GM19239 (cell line): ENCODE measurements around the gene NEURL1B.
"Not testable (repeated sequence)": the region's sequence is repeated elsewhere in the genome, so short reads cannot be mapped to it uniquely, and the experiment has no call there.

ENCODE experiments used
- DNase-seq: peaks from one replicate; pipeline ENCODE4 v3.0.0; 2011; ENCODE audit warnings: low spot score; ENCODE audit not compliant: insufficient read length
- FAIRE-seq: peaks from 2 replicates; lab custom pipeline; 2011; peaks lifted over from hg19 to GRCh38; lab: Jason Lieb, UNC

NEURL1B gene, protein sequence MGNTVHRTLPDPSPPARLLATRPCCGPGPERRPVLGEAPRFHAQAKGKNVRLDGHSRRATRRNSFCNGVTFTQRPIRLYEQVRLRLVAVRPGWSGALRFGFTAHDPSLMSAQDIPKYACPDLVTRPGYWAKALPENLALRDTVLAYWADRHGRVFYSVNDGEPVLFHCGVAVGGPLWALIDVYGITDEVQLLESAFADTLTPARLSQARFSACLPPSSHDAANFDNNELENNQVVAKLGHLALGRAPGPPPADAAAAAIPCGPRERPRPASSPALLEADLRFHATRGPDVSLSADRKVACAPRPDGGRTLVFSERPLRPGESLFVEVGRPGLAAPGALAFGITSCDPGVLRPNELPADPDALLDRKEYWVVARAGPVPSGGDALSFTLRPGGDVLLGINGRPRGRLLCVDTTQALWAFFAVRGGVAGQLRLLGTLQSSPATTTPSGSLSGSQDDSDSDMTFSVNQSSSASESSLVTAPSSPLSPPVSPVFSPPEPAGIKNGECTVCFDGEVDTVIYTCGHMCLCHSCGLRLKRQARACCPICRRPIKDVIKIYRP

DNA sequence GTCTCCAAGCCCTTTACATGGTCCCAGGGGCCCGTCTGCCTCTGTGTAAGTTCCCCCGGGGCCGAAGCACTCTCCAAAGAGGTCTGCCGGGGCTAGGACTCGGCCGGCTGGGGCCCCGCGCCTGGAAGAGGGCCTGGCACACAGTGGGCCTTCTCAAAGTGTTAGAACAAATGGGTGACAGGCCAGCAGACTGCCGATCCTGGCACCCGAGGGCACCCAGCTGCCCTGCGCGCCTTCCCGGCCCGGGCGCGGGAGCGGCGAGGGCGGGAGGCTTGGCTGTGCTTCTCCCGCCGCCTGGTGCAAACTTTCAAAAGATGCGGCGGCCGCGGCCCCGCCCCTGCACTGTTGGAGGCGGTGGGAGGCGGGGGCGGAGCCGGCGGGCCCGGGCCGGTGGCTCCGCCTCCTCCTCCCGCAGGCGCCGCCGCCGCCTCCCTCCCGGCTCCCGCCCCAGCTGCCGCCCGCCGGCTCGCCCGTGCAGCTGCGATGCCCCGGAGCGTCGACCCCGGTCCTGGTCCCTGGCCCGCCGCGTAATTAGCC is at the start of gene NEURL1B:
Gene NEURL1B (plus strand): TSS at position 442 of the 537 bp plus-strand sequence. CDS start 144 bp downstream, outside the sequence.
- DNase-seq (peak; percentile 44), FAIRE-seq (no peak)

DNA sequence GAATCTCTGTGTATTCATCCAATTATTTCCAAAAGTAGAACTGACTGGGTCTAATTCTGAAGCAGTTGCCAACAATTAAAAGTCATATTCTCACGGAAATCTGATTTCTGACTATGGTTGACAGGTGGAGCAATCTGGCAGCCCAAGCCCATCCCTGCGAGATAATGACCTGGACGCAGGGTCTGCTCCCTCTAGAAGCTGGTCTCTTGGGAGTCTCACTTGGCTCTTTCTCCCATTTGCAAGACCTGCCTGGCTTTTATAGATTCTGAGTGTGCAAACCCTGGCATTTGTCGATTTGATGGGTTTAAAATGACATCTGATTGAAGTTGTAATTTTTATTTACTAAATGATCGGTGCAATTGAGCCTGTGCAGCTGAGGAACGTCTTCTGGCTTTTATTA is 49.4 kb upstream of the NEURL1B start:
- DNase-seq (no peak), FAIRE-seq (no peak)

DNA sequence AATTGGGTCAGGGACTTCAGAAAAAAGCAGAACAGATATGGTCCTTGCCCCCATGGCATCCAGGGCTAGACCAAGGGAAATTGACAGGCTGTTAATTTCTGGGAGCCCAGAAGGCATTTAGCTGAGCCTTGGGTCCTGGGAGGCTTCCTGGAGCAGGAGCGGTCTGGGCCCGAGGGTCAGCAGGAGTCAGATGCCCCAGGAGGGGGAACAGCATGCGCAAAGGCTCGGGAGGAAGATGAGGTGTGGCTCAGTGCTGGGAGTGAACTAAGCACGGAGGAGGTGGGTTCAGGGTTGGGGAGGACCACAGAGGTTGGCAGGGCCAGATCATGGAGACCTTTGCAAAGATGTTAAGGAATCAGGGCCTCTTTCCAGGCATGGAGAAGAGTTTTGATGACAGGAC is 48.2 kb upstream of the NEURL1B start:
- no peak for FAIRE-seq
- DNase-seq: no peak

DNA sequence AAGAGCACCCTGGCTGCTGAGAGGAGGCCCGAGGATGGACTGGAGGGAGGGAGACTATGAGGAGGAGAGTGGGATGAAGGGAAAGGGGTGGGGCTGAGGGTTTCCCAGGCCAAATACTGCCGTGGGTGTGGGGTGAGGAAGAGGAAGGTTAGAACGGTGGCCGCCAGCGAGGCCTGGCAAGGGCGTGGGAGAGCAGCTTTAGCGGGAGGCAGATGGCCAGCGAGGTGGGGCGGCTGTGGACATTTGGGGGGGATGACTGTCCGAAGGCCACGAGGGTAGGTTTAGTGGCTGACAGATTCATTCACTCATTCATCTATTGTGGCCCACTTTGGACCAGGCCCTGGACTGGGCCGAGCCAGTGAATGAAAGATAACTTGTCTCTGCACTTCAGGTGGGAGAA is 47.8 kb upstream of the NEURL1B start:
- DNase-seq (no peak), FAIRE-seq (no peak)

DNA sequence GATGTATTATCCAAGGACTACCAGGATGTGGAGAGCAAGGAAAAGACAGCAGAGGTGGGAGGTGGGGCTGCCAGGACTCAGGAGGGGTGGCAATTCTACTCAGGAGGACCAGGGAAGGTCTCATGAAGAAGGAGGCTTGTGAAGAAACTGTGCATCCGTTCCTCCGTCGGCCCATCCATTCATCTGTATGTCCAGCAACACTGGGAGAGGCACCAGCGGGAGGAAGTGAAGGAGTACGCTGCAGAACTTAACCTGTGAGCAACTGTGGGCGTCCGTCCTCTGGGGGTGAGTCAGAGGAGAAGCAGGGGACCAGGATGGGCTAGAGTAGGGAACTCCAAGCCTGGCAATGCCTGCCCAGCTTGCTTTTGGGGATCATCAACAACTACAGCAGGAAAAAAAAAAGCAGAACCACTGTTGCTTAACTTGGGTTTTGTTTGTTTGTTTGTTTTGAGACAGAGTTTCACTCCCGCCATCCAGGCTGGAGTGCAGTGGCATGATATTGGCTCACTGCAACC is 47.3 kb upstream of the NEURL1B start:
- FAIRE-seq: no peak

DNA sequence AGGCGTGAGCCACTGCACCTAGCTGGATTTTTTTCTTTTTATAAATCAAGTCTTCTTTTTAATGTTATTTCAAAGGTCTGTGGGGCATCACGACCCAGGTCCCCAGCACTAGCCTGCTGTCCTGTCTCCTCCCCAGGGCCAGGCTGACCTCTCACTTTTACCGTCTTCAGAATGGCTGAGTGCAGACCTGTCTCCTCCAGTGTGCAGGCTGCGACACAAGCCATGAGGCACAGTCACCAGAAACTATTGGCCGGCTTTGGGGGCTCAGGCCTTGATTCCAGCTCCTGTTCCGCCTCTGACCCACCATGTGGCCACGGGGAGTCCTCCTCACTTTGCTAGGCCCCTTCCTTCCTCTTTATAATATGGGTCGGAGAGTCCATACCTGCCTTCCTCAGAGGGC is 46.6 kb upstream of the NEURL1B start:
- no peak for FAIRE-seq

More for the DNA sequence above, 47.3 kb upstream of the NEURL1B start:
- DNase-seq: no peak

DNA sequence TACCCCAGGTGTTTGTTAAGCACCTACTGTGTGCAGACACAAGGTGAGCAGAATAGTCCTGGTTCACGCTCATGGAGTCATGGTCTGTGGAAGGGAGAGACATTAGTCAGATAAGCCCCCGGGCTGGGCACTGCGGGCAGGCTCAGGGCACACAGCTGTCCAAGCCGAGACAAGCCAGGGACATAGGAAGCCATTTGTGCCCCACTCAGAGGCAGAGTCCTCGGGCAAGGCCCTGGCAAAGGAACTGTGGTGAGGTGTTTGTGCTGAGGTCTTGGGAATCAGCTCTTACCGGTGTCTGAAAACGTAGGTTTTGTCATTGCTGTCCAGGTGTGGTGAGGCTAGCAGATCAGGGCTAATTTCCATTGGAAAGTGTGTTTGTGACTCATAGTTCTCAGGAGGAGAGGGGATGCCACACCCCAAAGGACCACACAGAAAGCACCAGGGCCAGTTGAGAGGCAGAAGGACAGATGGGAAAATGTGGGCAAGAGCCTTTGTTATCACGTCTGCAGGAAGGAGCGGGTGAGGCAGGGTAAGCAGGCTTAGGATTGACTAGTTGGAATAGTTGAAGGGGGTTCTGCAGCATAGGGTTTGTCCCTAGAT is 46.1 kb upstream of the NEURL1B start:
- FAIRE-seq (no peak), DNase-seq (no peak)

More for the DNA sequence above, 46.6 kb upstream of the NEURL1B start:
- no peak for DNase-seq

DNA sequence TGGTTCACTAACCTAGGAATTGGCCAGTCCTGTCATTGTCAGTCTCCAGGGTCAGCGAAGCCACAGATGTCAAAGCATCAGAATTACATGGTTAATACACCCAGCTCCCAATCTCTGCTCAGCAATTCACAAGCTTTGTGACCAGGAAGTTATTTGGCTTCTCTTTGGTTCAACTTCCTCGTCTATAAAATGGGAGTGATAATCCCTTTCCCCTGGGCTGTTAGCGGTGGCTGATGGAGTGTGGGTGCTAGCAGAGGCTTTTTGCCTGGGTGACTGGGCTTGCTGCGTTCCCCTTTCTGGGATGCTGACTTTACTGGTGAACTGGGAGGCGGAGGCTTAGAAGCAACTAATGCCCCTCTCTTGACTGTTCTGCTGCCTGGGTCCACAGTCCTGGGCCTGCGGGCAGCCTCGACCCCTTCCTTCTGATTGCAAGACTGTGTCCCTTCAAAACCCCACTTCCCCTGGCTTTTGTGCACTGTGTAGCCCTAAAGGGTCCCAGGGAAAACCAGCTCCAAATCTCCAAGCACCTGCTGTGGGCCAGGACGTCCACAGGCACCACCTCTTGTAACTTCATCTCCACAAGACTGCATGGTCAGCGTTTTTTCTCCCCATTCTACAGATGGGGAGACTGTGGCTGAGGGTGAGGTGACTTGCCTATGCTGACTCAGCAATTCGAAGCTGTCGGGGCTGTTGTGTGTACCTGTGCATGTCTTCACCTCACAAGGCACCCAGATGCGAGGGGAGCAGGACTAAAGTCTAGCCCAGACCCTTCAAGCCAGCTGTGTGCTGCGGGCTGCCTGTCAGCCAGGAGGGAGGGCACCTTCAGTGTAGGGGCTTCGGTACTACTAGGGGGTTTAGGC is 45.2 kb upstream of the NEURL1B start:
- DNase-seq (no peak), FAIRE-seq (no peak)

DNA sequence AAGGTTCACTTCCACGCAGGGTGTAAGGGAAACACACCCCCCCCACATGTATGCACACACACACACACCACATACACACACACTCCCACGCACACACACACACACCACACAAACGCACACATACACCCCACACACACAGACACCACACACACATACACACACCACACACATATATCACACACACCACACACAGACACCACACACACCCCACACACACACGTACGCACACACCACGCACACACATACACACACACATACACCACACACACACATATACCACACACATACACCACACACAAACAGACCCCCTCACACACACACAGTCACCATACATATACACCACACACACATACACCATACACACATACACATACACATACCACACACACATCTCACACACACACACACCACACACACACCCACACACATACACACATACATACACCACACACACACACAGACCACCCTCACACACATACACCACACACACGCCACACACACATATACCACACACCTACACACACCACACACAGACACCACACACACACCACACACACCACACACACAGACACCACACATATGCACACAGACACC is 44.3 kb upstream of the NEURL1B start:
- DNase-seq (no peak), FAIRE-seq (no peak)

DNA sequence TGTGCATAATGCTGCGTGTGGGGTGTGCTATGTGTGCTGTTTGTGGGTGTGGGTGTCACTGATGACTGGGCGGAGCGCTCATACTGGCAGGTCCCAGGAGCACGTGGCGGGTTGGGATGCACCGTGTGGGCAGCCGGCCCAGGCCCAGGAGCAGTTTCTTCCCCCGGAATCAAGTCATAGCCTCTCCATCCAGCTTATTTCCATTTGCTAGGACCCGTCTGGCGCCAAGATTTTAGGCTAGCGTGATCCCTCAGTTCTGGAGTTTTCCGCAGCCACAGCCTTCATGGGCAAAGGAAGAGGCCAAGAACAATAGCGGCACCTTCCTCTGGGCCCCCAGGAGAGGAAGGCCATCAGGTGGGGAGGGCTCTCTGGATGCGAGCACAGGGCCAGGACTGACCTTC is 43.3 kb upstream of the NEURL1B start:
- DNase-seq (no peak), FAIRE-seq (no peak)

DNA sequence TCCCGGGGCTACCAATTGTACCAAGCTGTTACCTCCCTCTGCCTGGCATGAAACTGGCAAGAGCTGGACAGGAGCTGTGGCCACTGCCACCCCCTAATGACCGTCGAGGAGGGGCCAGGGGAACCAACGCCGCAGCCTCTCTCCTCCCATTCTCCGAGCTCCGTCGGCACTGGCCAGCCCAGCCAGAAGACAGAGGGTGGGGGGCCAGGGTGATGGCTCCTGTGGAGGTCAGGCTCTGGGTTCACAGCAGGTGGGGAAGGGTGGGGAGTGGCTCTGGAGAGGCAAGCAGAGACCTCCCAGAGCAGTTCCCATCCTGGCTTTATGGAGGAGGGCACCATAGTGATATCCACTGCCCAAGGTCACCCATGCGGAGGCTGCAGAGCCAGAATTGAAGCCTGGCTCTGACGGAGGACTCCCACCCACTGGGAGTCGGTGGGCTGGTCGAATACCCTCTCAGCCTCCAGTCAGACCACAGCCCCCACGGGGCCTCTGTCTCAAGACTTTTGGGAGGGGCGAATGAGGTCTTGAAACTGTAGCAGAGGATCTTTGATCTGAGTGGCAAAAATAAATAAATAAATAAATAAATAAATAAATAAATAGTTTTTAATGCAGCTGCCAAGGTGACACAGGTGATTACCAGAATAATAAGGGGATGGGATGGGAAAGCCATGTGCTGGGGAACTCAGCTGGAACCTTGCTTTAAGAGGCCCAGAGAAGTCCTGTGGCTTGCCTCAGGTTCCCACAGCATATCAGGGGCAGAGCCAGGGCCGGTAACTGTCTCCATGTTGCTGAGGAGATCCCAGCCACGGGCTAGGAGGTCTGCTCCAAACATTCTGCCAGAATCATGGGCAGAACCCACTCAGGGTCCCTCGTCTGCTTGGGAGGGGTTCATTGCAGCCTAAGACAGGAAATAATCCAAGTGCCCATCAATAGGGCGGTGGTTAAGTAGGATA is 42.5 kb upstream of the NEURL1B start:
- FAIRE-seq (no peak), DNase-seq (no peak)

DNA sequence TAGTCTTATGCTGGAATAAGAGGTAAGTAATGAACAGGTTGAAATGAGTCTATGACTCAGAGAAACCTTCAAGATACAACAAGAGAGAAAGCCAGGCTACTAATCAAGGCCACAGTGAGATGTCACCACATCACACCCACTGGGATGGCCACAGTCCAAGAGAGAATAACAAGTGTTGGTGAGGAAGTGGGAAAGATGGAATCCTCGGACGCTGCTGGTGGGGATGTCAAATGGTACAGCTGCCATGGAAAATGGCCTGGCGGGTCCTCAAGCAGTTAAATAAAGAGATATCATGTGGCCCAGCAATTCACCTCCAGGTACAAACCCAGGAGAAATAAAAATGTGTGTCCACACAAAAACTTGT is 41.9 kb upstream of the NEURL1B start:
- FAIRE-seq: no peak
- no peak for DNase-seq

DNA sequence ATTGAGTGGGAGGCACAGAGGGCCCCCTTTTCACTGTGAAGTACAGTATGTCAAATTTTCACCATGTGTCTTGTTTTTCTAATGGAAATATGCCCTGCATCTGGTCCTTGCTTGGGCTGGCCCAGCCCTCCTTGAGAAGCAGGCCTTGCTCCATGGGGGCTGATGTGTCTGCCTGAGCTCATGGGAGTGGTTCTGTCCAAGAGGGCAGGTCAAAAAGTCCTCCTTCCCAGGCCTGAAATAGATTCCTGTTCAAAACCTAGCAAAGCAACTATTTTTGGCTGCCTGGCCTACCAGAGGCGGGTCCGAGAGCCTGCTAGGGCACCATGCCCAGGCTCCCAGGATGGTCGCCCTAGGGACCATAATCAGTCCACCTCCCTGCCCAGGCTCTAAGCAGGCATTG is 40.5 kb upstream of the NEURL1B start:
- DNase-seq: no peak
- no peak for FAIRE-seq

DNA sequence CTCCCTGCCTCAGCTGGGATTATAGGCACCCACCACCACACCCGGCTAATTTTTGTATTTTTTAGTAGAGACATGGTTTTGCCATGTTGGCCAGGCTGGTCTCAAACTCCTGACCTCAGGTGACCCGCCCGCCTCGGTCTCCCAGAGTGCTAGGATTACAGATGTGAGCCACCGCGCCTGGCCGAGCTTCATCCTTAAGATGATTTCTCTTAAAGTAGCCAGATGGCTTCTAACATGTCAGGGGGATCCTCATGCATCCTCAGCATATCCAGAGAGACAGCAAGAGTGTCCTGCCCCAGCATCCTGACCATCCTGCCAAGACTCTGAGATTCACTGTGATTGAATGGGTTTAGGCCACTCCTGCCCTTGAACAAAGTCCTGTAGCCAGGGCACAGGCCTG is 39.5 kb upstream of the NEURL1B start:
- not testable (repeated sequence) for FAIRE-seq

DNA sequence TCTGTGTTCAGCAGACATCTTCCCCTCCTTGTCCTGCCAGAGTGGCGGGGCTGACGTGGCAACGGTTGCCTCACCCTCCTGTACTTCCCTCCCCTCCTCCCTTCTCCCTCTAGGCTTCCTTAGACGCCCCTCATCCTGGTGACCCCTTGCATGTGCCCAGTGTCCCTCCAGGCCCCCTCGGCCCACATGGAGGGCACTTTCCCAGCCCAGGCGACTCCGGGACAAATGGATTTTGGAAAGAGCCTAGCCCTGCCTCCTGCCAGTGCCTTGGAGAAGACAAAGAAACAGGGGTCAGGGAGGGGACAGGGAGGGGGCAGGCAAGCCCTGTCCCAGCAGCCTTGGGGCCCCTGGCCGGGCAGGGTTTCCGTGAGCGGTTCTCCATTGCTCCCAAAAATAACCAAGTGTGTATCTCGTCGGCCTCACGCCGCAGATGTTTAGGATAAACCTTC is 38.3 kb upstream of the NEURL1B start:
- FAIRE-seq (no peak), DNase-seq (no peak)

More for the DNA sequence above, 39.5 kb upstream of the NEURL1B start:
- DNase-seq: not testable (repeated sequence)

DNA sequence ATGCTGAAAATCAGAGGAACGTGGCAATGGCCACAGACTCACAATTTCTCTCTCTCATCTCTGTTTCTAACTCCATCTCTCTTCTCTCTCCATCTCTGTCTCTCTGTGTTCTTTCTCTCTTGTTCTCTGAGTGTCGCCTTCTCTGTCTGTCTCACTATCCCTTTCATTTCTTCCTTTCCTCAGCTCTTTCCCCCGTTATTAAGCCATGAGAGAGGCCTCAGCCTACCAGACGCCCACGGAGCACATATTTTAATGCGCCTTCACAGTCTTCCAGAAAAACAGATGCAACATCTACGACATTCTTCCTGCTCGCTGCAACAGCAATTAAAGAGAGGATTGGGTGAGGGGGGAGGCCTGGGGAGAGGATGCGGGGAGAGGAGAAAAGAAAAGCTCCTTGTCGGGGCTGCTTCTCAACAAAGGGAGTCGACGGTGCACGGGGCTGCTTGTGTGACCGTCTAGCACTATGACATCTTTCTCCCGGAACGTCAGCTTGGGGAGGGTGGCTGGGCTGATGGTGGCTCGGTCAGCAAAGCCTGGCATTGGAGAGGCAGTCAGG is 37.7 kb upstream of the NEURL1B start:
- no peak for DNase-seq

DNA sequence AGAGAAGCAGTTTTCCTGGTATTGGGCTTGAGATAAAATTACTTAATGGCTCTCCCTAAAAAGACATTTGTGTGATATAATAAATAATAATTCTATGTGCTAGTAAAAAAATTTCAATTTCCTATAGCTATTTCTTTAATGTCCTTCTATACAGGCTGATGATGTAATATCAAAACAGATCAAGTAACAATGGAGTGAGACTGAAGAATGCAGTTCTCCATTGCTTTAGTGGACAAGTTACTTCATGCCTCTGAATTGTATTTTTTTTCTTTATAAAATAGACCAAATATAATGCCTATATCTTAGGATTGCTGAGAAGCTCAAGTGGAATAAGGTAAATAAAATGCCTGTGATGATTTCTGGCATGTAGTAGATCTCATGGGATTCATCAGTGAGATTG is 35.6 kb upstream of the NEURL1B start:
- no peak for DNase-seq
- no peak for FAIRE-seq

More for the DNA sequence above, 37.7 kb upstream of the NEURL1B start:
- no peak for FAIRE-seq

DNA sequence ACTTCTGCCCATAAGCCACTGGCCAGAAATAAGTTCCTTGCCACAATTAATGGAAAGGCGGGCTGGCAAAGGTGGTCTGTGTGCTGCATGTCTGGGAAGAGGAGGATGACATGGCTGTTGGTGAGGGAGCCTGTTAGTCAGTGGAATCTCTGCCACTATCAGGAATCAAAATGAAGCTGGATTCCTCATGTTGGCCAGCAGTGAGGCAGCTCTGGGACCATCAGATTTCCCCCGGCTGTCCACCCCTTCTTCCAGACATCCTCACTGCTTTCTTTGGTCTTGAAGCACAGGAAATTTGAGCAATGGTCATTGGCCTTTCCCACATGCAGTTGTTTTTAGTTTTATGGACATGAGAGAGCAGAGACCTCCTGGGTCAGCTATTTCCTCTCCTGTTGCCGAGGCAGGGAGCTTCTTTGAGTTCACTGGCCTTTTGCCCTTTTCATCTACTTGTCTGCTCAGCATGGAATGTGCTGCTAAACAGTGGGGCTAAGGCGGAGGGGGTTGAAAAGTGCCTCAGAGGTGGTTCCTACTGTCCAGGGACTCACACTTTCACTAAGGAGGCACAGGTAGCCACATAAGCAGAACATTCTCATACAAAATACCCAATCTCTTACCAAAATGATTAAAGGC is 34.8 kb upstream of the NEURL1B start:
- DNase-seq (no peak), FAIRE-seq (no peak)
